ENCODE data around the gene PTPN6. TPM values are rescaled to one million over a fixed set of nuclear protein-coding genes. Genes with fewer than 3 reads are reported as not detected.

The PTPN6 gene
- total and polyA plus RNA-seq, 9 of the 15 experiments (the other 6 are each of a cell fraction or from before 2014, with no cell fraction given) = 1.5 to 5.1 (median 3.9) TPM

DNA sequence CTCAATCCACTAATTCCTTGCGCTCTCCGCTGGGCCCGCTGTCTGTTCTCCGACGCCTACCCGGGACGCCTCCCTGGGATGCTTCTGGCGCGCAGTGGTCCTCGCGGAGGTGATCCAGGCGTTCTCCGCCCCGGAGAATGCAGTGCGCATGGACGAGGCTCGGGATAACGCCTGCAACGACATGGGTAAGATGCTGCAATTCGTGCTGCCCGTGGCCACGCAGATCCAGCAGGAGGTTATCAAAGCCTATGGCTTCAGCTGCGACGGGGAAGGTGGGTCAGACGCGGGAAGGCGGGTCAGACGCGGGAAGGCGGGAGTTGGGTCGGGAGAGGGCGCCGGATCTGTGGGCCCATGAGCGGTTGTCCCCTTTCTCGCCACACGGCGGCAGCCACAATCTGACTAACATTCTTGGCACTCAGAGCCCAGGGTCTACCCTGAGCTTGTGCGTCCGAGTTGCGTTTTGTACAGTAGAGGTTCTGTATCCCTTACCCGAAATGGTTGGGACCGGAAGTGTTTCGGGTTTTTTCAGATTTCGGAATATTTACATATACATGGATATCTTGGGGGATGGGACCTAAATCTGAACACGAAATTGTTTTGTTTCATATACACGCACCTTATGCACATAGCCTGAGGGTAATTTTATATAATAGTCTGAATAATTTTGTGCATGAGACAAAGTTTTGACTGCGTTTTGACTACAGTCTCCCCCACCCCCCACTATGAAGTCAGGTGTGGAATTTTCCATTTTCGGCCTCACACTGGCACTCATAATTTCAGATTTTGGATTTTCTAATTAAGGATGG, 6.6 kb upstream of the PTPN6 start (continued):
- TF ChIP-seq ZEB2 (IDR thresholded peaks at IDR 0.05) (peak; percentile 45; the same call in 1 of the 2 replicates), SRSF9 (IDR thresholded peaks at IDR 0.05; ENCODE audit: borderline replicate concordance, low read depth, low read length) (no peak), SNRNP70 (optimal IDR thresholded peaks at IDR 0.05; ENCODE audit: low read depth, low read length) (peak; percentile 81), SMARCB1 (IDR thresholded peaks at IDR 0.05; ENCODE audit: insufficient read length, low read depth) (no peak), ZNF551 (CRISPR knock-in tag; IDR thresholded peaks at IDR 0.05) (no peak)
- TF ChIP-seq, protein P1, sequence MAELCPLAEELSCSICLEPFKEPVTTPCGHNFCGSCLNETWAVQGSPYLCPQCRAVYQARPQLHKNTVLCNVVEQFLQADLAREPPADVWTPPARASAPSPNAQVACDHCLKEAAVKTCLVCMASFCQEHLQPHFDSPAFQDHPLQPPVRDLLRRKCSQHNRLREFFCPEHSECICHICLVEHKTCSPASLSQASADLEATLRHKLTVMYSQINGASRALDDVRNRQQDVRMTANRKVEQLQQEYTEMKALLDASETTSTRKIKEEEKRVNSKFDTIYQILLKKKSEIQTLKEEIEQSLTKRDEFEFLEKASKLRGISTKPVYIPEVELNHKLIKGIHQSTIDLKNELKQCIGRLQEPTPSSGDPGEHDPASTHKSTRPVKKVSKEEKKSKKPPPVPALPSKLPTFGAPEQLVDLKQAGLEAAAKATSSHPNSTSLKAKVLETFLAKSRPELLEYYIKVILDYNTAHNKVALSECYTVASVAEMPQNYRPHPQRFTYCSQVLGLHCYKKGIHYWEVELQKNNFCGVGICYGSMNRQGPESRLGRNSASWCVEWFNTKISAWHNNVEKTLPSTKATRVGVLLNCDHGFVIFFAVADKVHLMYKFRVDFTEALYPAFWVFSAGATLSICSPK (IDR thresholded peaks at IDR 0.05; ENCODE audit: borderline replicate concordance) = 0 out of 2 replicates have a peak, but pooled peaks have one; percentile 64
- TF ChIP-seq, protein P2, sequence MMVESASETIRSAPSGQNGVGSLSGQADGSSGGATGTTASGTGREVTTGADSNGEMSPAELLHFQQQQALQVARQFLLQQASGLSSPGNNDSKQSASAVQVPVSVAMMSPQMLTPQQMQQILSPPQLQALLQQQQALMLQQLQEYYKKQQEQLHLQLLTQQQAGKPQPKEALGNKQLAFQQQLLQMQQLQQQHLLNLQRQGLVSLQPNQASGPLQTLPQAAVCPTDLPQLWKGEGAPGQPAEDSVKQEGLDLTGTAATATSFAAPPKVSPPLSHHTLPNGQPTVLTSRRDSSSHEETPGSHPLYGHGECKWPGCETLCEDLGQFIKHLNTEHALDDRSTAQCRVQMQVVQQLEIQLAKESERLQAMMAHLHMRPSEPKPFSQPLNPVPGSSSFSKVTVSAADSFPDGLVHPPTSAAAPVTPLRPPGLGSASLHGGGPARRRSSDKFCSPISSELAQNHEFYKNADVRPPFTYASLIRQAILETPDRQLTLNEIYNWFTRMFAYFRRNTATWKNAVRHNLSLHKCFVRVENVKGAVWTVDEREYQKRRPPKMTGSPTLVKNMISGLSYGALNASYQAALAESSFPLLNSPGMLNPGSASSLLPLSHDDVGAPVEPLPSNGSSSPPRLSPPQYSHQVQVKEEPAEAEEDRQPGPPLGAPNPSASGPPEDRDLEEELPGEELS (CRISPR knock-in tag; IDR thresholded peaks at IDR 0.05; ENCODE audit: borderline replicate concordance) = 0 out of 2 replicates have a peak, but pooled peaks have one; percentile 31
- TF ChIP-seq, protein P3, sequence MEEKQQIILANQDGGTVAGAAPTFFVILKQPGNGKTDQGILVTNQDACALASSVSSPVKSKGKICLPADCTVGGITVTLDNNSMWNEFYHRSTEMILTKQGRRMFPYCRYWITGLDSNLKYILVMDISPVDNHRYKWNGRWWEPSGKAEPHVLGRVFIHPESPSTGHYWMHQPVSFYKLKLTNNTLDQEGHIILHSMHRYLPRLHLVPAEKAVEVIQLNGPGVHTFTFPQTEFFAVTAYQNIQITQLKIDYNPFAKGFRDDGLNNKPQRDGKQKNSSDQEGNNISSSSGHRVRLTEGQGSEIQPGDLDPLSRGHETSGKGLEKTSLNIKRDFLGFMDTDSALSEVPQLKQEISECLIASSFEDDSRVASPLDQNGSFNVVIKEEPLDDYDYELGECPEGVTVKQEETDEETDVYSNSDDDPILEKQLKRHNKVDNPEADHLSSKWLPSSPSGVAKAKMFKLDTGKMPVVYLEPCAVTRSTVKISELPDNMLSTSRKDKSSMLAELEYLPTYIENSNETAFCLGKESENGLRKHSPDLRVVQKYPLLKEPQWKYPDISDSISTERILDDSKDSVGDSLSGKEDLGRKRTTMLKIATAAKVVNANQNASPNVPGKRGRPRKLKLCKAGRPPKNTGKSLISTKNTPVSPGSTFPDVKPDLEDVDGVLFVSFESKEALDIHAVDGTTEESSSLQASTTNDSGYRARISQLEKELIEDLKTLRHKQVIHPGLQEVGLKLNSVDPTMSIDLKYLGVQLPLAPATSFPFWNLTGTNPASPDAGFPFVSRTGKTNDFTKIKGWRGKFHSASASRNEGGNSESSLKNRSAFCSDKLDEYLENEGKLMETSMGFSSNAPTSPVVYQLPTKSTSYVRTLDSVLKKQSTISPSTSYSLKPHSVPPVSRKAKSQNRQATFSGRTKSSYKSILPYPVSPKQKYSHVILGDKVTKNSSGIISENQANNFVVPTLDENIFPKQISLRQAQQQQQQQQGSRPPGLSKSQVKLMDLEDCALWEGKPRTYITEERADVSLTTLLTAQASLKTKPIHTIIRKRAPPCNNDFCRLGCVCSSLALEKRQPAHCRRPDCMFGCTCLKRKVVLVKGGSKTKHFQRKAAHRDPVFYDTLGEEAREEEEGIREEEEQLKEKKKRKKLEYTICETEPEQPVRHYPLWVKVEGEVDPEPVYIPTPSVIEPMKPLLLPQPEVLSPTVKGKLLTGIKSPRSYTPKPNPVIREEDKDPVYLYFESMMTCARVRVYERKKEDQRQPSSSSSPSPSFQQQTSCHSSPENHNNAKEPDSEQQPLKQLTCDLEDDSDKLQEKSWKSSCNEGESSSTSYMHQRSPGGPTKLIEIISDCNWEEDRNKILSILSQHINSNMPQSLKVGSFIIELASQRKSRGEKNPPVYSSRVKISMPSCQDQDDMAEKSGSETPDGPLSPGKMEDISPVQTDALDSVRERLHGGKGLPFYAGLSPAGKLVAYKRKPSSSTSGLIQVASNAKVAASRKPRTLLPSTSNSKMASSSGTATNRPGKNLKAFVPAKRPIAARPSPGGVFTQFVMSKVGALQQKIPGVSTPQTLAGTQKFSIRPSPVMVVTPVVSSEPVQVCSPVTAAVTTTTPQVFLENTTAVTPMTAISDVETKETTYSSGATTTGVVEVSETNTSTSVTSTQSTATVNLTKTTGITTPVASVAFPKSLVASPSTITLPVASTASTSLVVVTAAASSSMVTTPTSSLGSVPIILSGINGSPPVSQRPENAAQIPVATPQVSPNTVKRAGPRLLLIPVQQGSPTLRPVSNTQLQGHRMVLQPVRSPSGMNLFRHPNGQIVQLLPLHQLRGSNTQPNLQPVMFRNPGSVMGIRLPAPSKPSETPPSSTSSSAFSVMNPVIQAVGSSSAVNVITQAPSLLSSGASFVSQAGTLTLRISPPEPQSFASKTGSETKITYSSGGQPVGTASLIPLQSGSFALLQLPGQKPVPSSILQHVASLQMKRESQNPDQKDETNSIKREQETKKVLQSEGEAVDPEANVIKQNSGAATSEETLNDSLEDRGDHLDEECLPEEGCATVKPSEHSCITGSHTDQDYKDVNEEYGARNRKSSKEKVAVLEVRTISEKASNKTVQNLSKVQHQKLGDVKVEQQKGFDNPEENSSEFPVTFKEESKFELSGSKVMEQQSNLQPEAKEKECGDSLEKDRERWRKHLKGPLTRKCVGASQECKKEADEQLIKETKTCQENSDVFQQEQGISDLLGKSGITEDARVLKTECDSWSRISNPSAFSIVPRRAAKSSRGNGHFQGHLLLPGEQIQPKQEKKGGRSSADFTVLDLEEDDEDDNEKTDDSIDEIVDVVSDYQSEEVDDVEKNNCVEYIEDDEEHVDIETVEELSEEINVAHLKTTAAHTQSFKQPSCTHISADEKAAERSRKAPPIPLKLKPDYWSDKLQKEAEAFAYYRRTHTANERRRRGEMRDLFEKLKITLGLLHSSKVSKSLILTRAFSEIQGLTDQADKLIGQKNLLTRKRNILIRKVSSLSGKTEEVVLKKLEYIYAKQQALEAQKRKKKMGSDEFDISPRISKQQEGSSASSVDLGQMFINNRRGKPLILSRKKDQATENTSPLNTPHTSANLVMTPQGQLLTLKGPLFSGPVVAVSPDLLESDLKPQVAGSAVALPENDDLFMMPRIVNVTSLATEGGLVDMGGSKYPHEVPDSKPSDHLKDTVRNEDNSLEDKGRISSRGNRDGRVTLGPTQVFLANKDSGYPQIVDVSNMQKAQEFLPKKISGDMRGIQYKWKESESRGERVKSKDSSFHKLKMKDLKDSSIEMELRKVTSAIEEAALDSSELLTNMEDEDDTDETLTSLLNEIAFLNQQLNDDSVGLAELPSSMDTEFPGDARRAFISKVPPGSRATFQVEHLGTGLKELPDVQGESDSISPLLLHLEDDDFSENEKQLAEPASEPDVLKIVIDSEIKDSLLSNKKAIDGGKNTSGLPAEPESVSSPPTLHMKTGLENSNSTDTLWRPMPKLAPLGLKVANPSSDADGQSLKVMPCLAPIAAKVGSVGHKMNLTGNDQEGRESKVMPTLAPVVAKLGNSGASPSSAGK (IDR thresholded peaks at IDR 0.05) = peak; percentile 75

All from K562 (cell line).